ENCODE data around the gene FSCN2.

DNA sequence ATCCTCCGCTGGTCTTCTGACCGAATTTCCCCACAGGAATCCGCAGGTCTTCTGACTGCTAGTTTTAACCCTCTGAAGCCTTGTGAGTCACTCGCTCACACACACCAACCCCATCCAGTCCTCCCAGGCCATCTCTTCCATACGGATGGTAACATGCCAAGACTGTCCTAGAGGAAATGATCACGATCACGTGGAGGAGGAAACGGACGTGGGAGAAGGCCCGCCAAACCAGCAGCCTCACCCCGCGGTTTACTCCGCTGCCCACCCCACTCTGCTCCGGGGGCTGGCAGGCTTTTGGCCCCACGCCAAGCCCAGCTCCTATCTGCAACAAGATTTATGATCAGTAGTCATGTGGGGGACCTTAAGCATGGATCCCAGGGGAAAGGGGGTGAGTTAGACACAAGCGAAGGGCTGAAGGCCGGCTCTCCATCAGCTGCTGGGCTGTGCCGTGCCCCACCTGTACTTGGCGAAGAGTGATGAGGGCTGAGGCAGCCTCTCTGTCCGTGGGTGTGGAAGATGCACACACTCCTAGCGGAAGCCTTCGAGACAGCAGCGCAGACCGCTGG lies 25.5 kb downstream of the FSCN2 start:
- TF ChIP-seq EP300 (IDR thresholded peaks at IDR 0.05): no peak
- TF ChIP-seq, protein P1, sequence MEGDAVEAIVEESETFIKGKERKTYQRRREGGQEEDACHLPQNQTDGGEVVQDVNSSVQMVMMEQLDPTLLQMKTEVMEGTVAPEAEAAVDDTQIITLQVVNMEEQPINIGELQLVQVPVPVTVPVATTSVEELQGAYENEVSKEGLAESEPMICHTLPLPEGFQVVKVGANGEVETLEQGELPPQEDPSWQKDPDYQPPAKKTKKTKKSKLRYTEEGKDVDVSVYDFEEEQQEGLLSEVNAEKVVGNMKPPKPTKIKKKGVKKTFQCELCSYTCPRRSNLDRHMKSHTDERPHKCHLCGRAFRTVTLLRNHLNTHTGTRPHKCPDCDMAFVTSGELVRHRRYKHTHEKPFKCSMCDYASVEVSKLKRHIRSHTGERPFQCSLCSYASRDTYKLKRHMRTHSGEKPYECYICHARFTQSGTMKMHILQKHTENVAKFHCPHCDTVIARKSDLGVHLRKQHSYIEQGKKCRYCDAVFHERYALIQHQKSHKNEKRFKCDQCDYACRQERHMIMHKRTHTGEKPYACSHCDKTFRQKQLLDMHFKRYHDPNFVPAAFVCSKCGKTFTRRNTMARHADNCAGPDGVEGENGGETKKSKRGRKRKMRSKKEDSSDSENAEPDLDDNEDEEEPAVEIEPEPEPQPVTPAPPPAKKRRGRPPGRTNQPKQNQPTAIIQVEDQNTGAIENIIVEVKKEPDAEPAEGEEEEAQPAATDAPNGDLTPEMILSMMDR (IDR thresholded peaks at IDR 0.05): no peak
